Regular cardiac myocyte (primary cell): ENCODE measurements around the gene POMC. TPM values are rescaled to one million over a fixed set of nuclear protein-coding genes. Genes with fewer than 3 reads are reported as not detected.

Experiments used
- total RNA-seq: library from RNA; depleted of rRNA; stranded (reverse); fragments of >200 nt; gene quantifications from 2 replicates; pipeline ENCODE4 v1.2.3, GENCODE V29; 2014

Gene POMC
- 0.77 and 0.85 TPM in 2 replicates for total RNA-seq

DNA sequence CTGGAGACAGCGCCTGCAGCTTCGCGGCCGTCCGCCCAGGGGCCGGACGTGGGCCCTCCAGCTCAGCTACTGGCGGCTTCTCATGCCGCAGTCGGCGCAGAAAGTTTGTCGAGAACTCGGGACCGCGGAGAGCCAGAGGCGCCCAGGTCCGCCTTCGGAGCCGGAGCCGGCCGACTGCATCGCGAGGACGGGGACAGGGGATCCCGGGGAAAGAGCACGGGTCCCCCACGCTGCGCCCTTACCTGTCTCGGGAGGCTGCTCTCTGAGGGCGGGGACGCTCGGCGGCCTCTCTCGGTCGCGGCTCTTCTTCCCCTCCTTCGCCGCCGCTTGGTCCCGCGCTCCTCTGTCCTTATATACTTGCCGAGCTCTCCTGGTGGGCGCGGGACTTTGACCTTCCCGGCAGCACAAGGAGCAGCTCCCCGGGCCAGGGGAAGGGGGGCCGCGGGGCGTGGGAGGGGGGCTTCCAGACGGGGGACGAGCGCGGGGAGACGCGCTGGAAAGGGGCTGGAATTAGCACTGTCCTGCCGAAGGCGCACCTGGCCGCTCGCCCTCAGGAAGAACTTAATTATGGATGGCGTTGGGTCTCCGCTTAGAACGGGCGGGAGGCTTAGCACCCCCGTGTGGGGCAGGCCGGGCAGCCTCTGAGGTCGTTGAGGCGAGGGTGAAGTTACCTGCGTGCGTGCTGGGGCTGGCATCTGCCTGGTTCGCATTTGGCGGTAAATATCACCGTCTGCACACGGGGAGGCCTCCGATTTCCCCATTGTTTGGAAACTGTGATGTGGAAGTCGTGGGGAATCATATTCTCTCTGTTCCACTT, at the start of gene POMC:
TSS of gene POMC (minus strand) at position 325 of the 817 bp plus-strand sequence. CDS start 3,808 bp downstream, outside the sequence.

Other genes with a start within 250 kb of the POMC start
- 32.0 and 49.0 TPM in 2 replicates for gene ADCY3, start 248.3 kb downstream of the POMC start, total RNA-seq
- 1.9 and 5.6 TPM in 2 replicates for gene DNAJC27, start 196.6 kb downstream of the POMC start, total RNA-seq
- gene EFR3B, start 126.5 kb downstream of the POMC start, total RNA-seq, result 0.56 and 1.7 TPM in 2 replicates
- 10.4 and 12.1 TPM in 2 replicates for gene DNMT3A, start 173.3 kb upstream of the POMC start, total RNA-seq